CD4-positive, alpha-beta T cell treated with Interferon alpha-2 for 1 hour (primary cell): ENCODE data around the gene AK2.
A peak's percentile ranks its signal among the peaks of the same experiment; 100 is the strongest.

Experiments used
- DNase-seq, 2 donors: peaks; one replicate each; pipeline ENCODE4 v3.0.0-alpha.2; 2020 to 2022

The AK2 gene

GRCh38 chr1:32969566-32969965 is 67.1 kb downstream of the AK2 start:
- no peak for DNase-seq

- DNase-seq: no peak
These were observed 68.7 kb downstream of the AK2 start for GRCh38 chr1:32967888-32968568.

- no peak for DNase-seq
These were observed 69.8 kb downstream of the AK2 start for GRCh38 chr1:32966900-32967299.

- DNase-seq: no peak
These were observed 71.4 kb downstream of the AK2 start for GRCh38 chr1:32965251-32965747.

- peak; percentile 97 for DNase-seq
These were observed 72.0 kb downstream of the AK2 start, which contains the start of gene RNF19B for GRCh38 chr1:32964461-32965250. RNF19B (minus strand) TSS chr1:32964809; CDS start chr1:32964685, 124 bp downstream.

GRCh38 chr1:32963746-32964460 is 72.8 kb downstream of the AK2 start:
- peak; percentile 65 to 73 for DNase-seq

GRCh38 chr1:32962248-32962896 is 74.3 kb downstream of the AK2 start:
- DNase-seq: peak in 1 of 2 donors; percentile 65

GRCh38 chr1:32960819-32961355 is 75.8 kb downstream of the AK2 start:
- DNase-seq: no peak

GRCh38 chr1:32960342-32960741 is 76.3 kb downstream of the AK2 start:
- no peak for DNase-seq

- no peak for DNase-seq
These were observed 77.9 kb downstream of the AK2 start for GRCh38 chr1:32958827-32959226.
